Adrenal gland (tissue), 12 donors: ENCODE results near the gene BEST1. TPM values are rescaled to one million over a fixed set of nuclear protein-coding genes. Genes with fewer than 3 reads are reported as not detected.
A peak's percentile ranks its signal among the peaks of the same experiment; 100 is the strongest.

ENCODE experiments used
- DNase-seq, 7 donors: peaks; one replicate each; pipeline ENCODE4 v3.0.0-alpha.2; 2019 to 2020
- H3K27ac ChIP-seq, 5 donors: fragments of 200-600 bp; sonication (generic) in 4 of 5; 1 replicate in 3 of 5; 2 replicates in 2 of 5; pipeline versions ENCODE4 v1.5.1 to v1.8.0; 2016 to 2020; ENCODE audit warnings: mild to moderate bottlenecking in 1 of 5
- H3K27me3 ChIP-seq: fragments of 200-600 bp; 2 replicates; pipeline ENCODE4 v1.8.0; 2021
- H3K36me3 ChIP-seq, 2 donors: fragments of 200-600 bp; replicated peaks in 1 of 2; 1 replicate in 1 of 2; 2 replicates in 1 of 2; pipeline versions ENCODE4 v1.5.1 to v1.8.0; 2018 to 2022
- H3K4me1 ChIP-seq, 2 donors: fragments of 200-600 bp; replicated peaks in 1 of 2; 1 replicate in 1 of 2; 2 replicates in 1 of 2; pipeline versions ENCODE4 v1.5.1 to v1.8.0; 2018 to 2021
- H3K4me3 ChIP-seq, 4 donors: fragments of 200-600 bp; sonication (generic) in 3 of 4; one replicate each; pipeline ENCODE4 v1.5.1; 2016 to 2018
- H3K9me3 ChIP-seq, 3 donors: fragments of 200-600 bp; sonication (generic) in 1 of 3; replicated peaks in 1 of 3; 1 replicate in 2 of 3; 2 replicates in 1 of 3; pipeline versions ENCODE4 v1.5.1 to v1.8.0; 2016 to 2021
- POLR2A ChIP-seq, 2 donors: fragments of 450-650 bp; IDR thresholded peaks; one replicate each; pipeline ENCODE4 v1.6.1; 2017; ENCODE audit warnings: antibody characterized with exemption in 2 of 2, mild to moderate bottlenecking in 2 of 2, moderate library complexity in 1 of 2
- WGBS, 4 donors: extraction: QIAGEN DNeasy Blood & Tissue Kit in 2 of 4; methylation state at CpG; one replicate each; pipeline versions ENCODE4 v1.1.5 to v1.1.7; 2013 to 2017; 5-methylcytosine and 5-hydroxymethylcytosine counted together
- intact Hi-C, 2 donors: fragments of 100-400 bp; cut with DNase I; formaldehyde crosslinking; loops; one replicate each; pipeline versions ENCODE4 v1.14.1 to v1.15.0; 2022 to 2023
- polyA plus RNA-seq, 3 donors: library from polyadenylated mRNA; stranded (reverse); fragments of 200-250 nt in 2 of 3; fragments of 350-450 nt in 1 of 3; fragmentation: Illumina TruSeq in 1 of 3; extraction: RNeasy Lipid Tissue Mini Kit (QIAGEN cat#74804) in 1 of 3; gene quantifications; one replicate each; pipeline ENCODE4 v1.2.3, GENCODE V29; 2013 to 2014
- total RNA-seq, 9 donors: library from RNA; depleted of rRNA in 4 of 9; stranded (reverse); fragments of >200 nt in 4 of 9; fragments of 120-200 nt in 1 of 9; fragmentation: NEBNext Ultra II Directional in 1 of 9; extraction: Animal tissue kit (Norgen Biotek cat#: 25700) in 1 of 9; gene quantifications; one replicate each; pipeline versions ENCODE4 v1.1.0 to v1.2.4, GENCODE V29; 2013 to 2023
- TF ChIP-seq, protein P1 (sequence below), 6 experiments: fragments of 450-650 bp in 4 of 6; fragments of 200-600 bp in 2 of 6; sonication (generic) in 1 of 6; IDR thresholded peaks; 1 replicate in 5 of 6; 2 replicates in 1 of 6; pipeline versions ENCODE4 v1.5.1 to v1.8.0; 2016 to 2021; ENCODE audit warnings: antibody characterized with exemption in 6 of 6, mild to moderate bottlenecking in 2 of 6, moderate library complexity in 1 of 6
- donor health status: healthy with polysubstance abuse.
- donor health status: Bipolar disorder and iron deficiency.
- donor health status: DM: yes; HTN: yes; CAD: no.
- donor health status: DM: no; HTN: no; CAD: no.
- donor health status: DM: no; HTN: no; CAD: no.
- donor health status: DM: yes; HTN: yes; CAD: no.

The BEST1 gene
- total and polyA plus RNA-seq, 12 donors = 0.44 to 6.8 (median 3.9) TPM

DNA sequence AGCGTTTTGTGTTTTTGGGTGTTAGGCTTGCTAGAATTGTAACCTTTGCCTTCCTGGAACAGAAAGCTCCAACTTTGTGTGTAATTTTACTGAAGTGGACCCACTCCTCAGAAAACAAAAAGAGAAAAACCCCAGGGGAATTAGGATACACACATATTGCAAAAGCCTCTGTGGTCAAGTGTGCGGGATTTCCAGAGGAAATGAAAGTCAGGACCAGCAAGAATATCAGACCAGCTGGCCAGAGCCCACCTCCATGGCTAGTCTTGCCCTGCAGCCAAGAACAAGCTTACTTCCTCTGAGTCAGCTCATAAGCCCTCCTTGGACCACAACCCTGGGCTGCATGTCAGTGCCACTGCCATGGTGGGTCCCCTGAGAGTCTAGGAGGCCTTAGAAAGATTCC, 54.3 kb downstream of the BEST1 start:
- H3K27ac ChIP-seq = peak overlapping the region in 1 of 5 donors; percentile 34

DNA sequence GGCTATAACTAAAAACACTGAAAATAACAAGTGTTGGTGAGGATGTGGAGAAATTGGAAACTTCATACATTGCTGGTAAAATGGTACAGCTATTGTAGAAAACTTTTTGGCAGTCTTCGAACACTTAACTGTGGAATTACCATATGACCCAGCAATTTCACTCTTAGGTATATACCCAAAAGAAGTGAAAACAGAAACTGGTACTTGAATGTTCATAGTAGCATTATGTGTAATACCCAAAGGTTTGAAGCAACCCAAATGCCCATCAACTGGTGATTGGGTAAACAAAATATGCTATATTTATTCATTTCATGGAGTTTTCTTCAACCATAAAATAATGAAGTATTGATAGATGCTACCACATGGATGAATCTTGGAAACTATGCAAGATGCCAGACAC, 58.0 kb downstream of the BEST1 start:
- 93 to 100% (median 96%) methylated on average over 1 of the region's 1 CpG for WGBS, 4 donors
- no peak for DNase-seq
- Histone ChIP-seq H3K27ac (no peak overlapping the region), H3K27me3 (no peaks in the 10 kb centered on the region), H3K4me3 (no peak overlapping the region), H3K36me3 (no peaks in the 10 kb centered on the region), H3K9me3 (no peaks in the 10 kb centered on the region), H3K4me1 (no peaks in the 10 kb centered on the region)
- intact Hi-C loops = no loop called here
- TF ChIP-seq, protein P1, sequence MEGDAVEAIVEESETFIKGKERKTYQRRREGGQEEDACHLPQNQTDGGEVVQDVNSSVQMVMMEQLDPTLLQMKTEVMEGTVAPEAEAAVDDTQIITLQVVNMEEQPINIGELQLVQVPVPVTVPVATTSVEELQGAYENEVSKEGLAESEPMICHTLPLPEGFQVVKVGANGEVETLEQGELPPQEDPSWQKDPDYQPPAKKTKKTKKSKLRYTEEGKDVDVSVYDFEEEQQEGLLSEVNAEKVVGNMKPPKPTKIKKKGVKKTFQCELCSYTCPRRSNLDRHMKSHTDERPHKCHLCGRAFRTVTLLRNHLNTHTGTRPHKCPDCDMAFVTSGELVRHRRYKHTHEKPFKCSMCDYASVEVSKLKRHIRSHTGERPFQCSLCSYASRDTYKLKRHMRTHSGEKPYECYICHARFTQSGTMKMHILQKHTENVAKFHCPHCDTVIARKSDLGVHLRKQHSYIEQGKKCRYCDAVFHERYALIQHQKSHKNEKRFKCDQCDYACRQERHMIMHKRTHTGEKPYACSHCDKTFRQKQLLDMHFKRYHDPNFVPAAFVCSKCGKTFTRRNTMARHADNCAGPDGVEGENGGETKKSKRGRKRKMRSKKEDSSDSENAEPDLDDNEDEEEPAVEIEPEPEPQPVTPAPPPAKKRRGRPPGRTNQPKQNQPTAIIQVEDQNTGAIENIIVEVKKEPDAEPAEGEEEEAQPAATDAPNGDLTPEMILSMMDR (IDR thresholded peaks at IDR 0.05) = no peak
- no peak for TF ChIP-seq POLR2A (IDR thresholded peaks at IDR 0.05)

More for the DNA sequence above, 54.3 kb downstream of the BEST1 start:
- Histone ChIP-seq H3K9me3 (no peaks in the 10 kb centered on the region), H3K4me3 (no peak overlapping the region), H3K36me3 (no peaks in the 10 kb centered on the region), H3K27me3 (no peaks in the 10 kb centered on the region), H3K4me1 (peaks cover 7 to 16% of the 10 kb centered on the region in 2 donors)
- peak in 3 of 7 donors; percentile 26 to 58 (median 51) for DNase-seq
- TF ChIP-seq POLR2A (IDR thresholded peaks at IDR 0.05) = no peak
- TF ChIP-seq, protein P1 (IDR thresholded peaks at IDR 0.05) = no peak
- 72 to 91% (median 73%) methylated on average over 2 of the region's 2 CpGs for WGBS, 4 donors
- intact Hi-C loops = no loop called here

DNA sequence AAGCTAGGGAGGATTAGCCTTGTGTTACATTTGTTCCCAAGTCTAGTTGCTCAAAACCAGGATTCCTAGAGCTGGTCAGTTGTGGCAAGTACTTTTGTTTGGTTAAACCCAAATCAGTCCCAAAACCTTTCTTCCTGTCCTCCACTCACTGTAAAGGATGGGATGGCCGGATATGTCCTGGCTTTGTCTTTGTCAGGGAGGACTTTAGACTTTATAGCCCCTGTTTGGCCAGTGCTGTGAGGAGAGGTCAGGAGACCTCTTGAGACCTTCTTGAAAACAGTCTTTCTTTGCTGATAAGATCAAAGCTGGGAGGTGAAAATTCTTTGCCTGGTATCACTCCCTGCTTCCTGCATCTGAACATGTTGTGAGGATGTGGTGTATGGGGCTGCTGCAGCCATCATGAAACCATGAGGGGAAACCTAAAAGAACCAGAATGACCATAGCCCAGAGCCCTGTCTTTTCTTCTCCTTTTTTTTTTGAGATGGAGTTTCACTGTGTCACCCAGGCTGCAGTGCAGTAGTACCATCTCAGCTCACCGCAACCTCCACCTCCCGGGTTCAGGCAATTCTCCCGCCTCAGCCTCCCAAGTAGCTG, 60.9 kb downstream of the BEST1 start:
- no peaks in the 10 kb centered on the region for H3K4me1 ChIP-seq
- WGBS, 4 donors = 95 to 99% (median 96%) methylated on average over 3 to 4 of the region's 4 CpGs
- intact Hi-C loops = no loop called here
- no peaks in the 10 kb centered on the region for H3K36me3 ChIP-seq
- H3K27me3 ChIP-seq = no peaks in the 10 kb centered on the region
- H3K27ac ChIP-seq = no peak overlapping the region
- no peaks in the 10 kb centered on the region for H3K9me3 ChIP-seq
- peak in 1 of 7 donors; percentile 2 for DNase-seq
- no peak for TF ChIP-seq POLR2A (IDR thresholded peaks at IDR 0.05)
- TF ChIP-seq, protein P1 (IDR thresholded peaks at IDR 0.05) = no peak
- no peak overlapping the region for H3K4me3 ChIP-seq

DNA sequence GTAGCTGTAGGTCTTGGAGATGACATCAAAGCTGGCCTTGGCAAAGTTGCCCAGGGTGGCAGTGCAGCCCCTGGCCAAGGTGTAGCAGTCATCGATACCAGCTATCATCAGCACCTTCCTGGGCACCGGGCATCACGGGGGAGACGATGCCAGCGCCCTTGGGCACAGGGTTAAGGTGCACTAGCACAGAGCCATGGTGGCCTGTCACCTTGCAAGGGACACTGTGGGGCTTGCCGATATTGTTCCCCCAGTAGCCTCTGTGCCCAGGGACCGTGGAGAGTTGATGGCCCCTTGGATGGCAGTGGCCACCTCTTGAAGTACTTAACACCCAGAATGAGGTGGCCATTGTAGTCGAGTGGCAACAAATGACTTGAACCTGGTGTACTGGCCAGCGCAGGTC, 61.7 kb downstream of the BEST1 start:
- Histone ChIP-seq H3K4me1 (no peaks in the 10 kb centered on the region), H3K4me3 (no peak overlapping the region), H3K27ac (no peak overlapping the region), H3K27me3 (no peaks in the 10 kb centered on the region), H3K9me3 (no peaks in the 10 kb centered on the region), H3K36me3 (no peaks in the 10 kb centered on the region)
- intact Hi-C loops = no loop called here
- no peak for TF ChIP-seq POLR2A (IDR thresholded peaks at IDR 0.05)
- TF ChIP-seq, protein P1 (IDR thresholded peaks at IDR 0.05) = no peak
- DNase-seq = no peak
- 88 to 99% (median 95%) methylated on average over 8 to 9 of the region's 9 CpGs for WGBS, 4 donors
